Measurements from ENCODE around the gene KXD1. TPM values are rescaled to one million over a fixed set of nuclear protein-coding genes. Genes with fewer than 3 reads are reported as not detected.

KXD1 gene
- polyA plus RNA-seq, 1 donor = 71.3 TPM

DNA sequence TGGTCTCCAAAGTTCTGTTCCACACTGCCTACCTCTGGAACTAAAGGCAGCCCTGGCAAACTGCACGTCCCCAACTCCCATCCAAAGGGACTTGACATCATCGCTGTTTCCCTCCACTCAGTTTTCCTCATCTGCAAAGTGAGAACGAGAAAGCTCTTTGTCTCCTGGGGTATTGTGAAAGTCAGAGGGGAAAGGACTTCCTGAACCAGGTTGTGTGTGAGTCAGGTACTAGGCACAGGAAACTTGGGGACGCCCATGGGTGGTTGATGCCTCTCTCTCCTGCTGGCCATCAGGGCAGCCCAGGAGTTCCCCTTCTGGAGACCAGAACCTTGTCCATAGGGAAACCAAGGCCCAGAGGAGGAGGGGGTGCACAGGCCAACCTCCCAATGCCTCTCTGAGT is 44.2 kb downstream of the KXD1 start:
- no peak for DNase-seq (ENCODE audit: low read depth)

DNA sequence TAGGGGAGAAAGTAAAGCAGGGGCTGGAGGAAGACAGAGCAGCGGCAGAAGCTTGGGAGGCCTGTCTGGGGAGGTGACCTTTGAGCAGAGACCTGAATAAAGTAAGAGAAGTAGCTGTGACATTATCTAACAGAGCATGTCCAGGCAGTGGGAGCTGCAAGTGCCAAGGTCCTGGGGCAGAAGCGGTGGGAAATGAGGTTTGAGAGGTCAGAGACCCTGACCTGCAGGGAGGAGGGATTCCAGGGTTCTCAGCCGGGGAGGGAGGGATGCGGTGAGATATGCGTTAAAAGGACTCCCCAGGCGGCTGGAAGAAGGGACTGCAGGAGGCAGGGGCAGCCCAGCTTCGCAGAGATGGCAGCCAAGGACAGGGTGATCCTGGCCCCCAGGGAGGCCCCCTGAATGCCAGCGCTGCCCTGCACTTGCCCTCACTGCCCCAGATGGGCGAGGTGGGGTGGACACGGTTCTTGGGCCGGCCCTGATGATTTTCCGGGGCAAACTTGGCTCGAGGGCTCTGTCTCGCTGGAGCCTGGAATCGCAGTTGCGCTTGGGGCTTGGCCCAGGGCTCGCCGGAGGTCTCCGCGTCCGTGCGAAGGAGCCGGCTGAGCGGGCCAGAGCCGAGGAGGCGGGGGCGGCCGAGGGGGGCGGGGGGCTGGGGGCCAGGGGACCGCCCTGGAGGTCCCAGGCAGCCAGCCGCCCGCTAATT is 45.7 kb downstream of the KXD1 start:
- no peak for DNase-seq (ENCODE audit: low read depth)

DNA sequence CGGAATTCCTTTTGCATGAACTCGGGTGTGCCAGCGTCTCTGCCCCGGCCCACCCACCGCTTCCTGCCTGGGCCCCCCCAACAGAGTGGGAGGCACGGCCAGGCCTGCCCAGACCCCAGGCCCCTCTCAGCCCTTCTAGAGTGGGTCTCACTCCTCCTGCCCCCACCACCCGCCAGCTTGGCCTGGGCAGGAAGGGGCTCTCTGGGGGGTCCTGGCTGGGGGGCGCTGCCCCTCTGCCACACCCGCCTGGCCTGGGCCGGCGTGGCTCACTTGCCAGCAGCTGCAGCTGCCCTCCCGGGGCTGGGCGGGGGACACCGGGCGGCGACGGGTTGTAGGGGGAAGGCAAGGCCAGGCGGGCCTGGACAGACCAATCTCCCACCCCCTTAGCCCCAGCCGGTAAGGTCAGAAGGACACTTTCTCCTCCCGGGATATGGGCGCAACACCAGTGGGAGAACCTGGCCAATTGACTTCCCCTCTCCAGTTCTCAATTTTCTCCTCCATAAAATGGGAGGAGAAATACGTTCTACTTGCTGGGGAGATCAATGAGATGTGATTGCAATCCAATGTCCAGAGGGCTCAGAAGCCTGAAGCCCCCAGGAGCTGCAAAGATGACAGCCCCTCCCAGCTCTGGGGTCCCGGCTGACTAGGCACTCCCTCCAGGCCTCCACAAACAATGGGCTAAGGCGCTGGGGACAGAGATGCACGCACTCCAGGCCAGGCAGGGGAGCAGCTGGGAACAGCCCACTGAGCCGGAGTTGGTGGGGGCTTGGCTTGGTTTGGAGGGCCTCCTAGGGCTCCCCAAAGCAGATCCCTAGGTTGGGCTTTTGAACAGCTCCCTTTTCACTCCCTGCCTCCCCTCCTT is 46.5 kb downstream of the KXD1 start:
- DNase-seq (ENCODE audit: low read depth) = no peak

DNA sequence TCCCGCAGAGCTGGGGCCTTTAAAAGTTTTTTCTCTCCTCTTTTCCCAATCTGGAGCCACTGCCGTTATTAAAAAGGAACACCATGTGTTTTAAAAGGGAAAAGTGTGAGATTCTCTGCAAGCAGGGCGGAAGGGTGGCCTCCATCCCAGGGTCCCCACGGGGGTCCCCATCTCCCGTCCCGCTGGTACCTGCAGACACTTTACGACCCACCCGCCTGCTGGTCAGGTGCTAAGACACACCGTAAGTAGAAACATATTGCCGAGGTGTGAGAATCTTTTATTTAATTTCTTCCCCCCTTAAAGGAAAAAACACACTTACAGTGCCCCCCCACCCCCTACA is 47.1 kb downstream of the KXD1 start:
- no peak for DNase-seq (ENCODE audit: low read depth)

DNA sequence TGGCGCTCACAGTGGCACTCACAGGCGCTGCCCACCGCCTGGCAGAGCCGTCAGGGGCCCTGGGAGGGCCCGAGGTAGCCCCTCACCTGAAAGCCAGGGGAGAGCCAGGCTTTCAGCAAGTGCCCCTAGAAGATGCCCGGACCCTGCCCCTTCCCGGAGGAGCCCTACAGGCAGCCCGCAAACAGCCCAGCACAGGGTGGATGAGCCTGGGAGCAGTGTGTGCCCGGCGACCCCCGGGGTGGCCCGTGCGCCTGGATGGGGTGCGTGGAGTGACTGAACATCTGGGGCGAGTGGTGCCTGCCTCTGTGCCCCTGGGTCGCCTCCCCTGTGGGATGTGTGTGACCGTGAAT is 47.5 kb downstream of the KXD1 start:
- DNase-seq (ENCODE audit: low read depth) = no peak

DNA sequence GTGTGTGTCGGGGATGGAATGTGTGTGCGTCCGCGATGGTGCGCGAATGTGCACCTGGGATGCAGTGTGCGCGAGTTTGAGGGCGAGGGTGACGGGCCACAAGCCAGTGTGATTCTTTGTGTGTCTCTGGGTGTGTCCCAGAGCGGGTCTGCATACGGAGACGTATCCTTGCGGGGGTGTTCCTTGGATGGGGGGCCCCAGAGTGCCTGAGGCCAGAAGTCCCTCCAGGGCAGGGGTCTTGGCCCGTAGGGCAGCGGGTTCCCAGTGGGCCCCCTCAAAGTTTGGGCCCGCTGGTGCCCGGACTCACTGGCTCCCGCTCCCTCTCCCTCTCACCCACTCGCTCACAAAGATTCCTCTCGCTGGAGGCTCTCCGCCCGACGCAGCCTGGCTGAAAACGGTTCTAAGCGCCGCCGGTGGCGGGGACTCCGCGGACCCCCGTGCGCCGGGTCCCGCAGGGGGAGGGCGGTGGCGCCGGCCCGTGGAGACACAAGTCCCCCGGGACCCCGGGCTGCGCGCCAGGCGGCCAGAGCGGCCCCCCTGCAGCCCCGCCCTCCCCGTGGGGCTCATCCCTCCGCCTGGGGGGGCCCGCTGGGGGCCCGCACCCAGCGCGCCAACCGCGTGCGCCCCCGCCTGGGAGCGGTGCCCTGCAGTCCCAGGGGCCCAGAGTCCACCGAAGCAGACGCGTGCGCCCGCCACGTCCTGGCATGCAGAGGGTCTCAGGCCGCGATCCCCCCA is 48.0 kb downstream of the KXD1 start:
- no peak for DNase-seq (ENCODE audit: low read depth)

DNA sequence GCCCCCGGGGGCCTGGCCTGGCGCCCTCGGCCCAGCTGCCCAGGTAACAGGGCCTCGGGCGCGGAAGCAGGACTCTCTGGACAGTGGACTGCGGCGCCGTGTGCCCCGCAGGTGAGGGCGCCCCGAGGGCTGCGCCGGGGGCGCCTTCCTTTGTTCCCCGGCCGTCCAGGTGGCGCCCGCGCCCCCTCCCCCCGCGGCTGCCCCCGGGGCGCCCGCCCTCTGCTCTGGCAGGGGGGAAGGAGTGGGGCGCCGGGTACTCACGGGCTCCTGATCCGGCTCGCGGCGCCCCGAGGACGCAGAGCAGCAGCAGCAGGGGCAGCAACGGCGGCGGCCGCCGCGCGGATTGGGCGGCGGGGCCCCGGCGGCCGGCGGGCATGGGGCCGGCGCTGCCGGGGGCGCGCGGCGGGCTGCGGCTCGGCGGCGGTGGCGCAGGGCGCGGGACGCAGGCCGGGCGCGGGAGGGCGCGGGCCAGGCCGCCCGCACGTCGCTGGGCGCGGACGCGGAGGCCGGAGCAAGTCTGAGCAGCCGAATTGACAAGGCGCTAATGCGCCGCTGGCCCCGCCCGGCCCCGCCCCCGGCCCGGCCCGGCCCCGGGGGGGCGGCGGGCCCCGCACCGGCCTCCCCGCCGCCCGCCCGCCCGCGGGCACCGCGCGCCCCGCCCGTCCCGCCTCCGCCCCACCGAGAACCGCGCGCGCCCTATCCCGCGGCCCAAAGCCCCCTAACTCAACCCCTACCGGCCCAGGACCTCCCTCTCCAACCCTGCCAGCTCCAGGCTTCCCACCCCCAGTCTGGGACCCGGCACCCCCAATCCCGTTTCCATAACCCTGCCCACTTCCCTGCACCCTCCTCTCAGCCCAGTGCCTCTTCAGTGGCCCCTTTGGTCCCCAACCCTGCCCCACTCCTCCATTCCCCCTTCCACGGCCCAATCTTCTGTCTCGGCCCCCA is 48.9 kb downstream of the KXD1 start, which contains the start of gene CRLF1:
Gene CRLF1, minus strand, starts transcription at position 519 of the 945 bp plus-strand sequence. Its CDS starts 143 bp downstream, at position 376.
- DNase-seq (ENCODE audit: low read depth) = no peak

DNA sequence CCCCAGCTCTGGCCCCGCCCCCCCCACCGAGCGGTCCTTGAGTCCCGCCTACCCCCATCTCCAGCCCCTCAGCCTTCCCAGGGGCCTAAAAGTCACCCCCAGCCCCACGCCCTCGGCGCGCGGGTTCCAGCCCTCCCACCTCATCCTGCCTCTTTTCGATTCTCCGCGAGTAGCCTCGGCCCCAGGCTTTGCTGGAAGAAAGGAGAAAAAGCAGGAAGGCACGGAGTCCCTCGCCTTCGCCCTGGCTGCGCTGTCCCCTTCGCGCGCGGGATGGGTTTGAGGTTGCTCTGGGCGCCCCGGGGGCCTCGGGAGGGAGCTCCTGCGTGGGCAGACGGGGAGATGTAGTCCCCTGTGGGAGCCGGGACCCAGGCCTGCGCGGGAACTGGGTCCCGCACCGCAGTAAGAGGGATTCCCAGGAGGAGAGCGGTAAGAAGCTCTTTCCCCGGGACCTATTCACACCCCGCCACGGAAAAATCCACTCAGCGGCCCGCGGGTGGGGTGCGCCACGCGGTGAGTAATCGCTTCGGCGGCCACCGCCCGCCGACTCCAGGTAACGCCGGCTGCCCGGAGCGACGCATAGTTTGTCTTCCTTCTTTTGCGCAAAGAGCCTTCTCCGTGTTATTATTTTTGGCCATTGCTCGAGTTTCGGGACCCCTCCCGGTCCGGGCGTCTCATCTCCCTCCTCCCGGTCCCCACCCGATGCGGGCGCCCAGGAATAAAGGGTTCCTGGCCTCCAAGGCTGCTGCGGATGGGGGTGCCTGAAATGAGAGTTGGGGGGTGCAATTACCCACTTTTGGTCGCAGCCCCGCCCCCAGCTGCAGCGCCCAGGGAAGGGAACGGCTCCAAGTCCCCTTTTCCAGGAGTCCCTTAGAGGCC is 49.8 kb downstream of the KXD1 start:
- no peak for DNase-seq (ENCODE audit: low read depth)

DNA sequence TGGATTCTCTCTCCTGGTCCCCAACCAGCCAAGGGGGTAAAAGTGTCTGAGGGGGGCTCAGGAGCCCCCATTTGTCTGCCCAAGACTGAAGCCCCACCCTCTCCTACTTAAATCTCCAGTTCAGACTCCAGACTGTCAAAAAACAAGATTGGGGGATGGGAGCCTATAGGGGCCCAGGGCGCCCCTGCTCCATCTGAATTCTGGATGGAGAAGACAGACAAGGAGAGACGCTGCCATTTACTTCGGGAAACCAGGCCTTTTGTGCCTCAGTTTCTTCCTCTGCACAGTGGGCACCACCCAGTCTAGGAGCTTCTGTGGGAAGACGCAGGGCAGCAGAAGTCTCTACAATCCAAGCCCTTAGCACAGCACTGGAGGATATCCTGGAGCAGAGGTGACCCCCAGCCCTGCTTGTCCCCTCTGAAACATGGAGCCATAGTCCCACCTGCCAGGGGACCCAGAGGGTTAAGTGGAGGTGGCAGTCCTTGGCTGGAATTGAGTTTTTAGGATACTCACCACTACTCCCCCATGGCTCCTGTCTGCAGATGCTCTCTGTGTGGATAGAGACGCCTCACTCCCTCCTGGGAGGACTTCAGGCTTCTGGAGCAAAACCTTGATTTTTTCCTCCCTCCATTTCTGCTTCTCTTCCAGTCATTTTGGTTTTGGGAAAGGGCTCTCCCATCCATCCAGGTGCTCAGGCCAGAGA is 50.6 kb downstream of the KXD1 start:
- DNase-seq (ENCODE audit: low read depth) = no peak

DNA sequence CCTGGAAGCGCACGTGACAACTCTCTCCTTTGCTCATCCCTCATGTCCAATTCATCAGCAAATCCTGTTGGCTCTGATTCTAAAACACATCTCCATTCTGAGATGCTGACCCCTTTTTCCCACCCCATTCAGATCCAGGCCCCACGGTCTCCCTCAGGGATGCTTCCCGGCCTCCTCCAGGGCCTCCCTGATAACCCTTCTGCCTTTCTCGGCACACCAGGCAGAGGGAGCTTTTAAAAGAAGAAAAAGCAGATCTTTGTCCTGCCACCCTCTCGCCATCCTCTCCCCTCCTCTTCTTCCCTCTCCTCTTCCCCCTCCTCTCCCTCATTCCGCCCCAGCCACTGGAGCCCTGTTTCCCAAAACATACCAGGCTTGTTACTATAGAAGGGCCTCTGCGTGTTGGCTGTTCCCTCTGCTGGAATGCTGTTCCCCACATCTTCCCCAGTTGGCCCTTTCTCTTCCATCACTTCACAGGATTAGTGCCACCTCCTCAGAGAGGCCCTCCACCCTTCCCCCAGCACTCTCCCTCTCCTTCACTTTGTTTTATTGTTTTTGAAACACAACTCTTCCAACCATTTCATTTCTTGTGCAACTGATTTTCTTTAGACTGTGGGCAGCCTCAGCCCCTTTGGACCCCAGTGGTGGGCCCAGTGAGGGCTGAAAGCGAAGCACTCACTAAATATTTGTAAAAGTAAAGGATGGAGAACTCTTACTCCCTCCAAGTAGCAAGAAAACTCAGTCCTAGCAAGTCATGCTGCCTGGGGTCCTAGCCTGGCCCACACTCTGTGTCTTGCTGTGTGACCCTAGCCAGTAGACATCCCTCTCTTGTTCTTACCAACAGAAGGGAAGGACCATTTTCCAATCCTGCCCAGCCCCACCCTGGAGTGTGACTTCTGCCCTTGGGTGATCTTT is 51.4 kb downstream of the KXD1 start:
- no peak for DNase-seq (ENCODE audit: low read depth)

DNA sequence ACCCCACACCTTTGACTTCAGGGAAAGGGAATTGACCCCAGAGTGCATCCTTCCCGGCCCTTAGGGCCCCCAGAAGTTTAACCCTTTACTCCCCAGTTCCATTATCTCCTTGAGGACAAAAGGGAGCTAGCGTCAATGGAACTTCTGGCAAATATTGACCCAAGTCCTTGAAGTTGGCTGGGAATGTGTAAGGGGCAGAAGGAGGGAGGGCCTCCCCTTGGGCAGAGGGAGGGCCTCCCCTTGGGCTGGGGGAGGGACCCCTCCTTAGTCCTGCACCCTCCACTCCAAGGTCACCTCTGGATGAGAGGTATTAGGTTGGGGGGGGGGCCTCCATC is 52.0 kb downstream of the KXD1 start:
- no peak for DNase-seq (ENCODE audit: low read depth)

DNA sequence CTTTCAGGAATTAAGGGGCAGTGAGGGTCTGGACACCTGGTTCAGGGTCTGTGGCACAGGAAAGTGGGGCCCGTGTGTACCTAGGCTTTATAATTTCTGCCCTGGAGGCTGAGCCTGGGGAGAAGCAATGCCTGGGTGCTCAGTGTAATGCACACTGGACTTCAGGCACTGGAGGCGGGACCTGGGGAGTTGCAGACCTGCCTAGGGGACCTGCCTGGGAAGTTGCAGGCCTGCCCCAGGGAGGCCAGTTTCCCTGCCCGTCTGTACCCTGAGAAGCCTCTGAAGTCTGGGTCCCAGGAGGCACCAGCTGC is 52.5 kb downstream of the KXD1 start:
- no peak for DNase-seq (ENCODE audit: low read depth)

DNA sequence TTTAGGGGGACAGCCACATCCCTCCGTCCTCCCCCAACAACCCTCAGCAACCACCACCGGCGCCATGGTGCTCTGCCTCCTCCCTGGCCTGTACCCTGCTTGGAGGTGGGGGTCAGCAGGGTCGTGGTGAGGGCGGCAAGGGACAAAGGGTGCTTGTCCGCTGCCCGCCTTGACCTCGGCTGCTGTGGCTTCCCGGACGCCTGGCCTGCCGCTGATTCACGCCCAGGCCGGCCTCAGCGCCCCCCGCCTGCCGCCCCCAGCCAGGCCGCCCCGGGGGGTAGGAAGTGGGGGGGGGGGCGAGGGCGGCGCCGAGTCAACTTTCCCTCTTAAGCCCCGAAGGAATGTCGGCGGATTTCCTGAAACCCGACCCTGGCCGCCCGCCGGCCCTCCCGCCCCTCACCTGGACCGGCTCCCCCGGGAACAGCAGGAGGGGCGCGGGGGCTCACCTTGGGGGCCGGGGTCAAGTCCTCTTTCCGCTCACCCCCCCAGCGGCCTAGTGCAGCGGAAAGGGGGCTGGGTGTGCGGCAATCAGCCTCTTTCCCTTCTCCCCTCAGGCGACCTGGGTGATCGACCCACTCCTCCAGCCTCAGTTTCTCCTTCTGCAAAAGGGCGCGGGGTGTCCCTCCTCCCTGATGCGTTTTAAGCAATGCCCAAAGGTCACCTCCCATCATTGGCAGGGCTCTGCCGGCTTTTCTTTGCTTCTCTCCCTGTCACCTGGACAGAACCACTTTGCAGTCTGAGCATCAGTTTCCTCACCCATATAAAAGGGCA is 53.1 kb downstream of the KXD1 start:
- DNase-seq (ENCODE audit: low read depth) = no peak

DNA sequence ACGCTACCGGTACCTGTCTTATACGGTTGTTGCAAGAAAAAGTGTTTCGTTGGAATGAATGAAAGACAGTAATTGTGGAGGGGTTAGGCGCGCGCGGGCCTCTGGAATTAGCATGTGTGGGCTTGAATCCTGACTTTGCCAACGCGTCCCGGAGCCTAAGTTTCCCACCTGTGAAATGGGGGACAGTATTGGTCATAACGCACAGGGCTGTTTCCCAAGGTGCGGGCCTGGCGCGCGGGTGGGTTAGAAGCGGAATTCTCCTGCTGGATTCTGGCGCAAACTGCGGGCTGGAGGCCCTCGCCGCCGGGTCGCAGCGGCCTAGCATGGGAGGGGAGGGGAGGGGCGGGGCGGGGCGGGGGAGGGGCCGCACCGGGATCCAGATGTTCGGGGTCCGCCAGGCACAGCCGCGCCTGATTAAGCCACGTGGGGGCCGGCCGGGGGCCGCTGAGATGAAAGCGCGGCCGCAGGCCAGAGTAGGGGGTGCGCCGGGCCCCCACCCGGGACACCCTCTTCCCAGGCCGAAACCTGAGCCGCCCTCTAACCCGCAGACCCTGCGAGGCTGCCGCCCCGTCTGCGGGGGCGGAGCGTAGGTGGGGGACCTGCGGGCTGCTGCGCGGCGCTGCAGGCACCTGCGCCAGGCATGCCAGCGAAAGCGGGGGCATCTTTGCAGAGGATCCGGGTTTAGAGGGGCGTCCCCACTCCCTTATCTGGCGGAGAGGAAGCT is 53.8 kb downstream of the KXD1 start:
- DNase-seq (ENCODE audit: low read depth) = no peak

DNA sequence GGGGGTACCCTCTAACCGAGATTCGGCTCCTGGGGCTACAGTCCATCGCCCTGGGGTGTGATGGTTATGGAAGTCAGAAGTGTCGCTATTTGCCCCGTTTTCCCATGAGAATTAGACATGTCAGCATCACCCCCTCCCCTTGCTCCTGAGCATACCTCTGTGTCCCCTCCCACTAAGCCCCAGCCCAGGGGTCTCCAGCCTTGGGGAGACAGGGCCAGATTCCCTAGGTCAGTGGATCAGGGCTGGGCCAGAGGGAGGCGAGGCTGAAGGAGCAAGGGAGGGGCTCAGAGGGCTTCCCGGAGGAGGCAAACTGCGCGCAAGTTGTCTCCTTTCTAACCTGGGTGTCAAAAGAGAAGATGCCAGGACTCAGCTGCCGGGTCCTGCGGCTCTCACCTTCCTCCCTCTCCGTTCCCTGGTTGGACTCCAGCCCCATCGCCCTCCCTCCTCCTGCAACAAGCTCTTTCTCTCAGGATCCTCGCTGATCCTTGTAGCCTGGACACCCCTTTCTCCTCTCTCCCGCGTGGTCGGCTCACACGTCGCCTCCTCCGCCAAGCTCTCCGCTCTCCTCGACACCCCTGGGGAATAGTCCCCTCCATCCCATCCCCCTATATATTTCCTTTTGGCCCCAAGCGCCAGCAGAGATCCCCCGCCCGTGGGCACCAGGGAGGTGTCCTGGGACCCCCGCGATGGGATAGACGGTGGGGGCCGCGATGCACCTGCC is 54.5 kb downstream of the KXD1 start:
- DNase-seq (ENCODE audit: low read depth) = no peak

DNA sequence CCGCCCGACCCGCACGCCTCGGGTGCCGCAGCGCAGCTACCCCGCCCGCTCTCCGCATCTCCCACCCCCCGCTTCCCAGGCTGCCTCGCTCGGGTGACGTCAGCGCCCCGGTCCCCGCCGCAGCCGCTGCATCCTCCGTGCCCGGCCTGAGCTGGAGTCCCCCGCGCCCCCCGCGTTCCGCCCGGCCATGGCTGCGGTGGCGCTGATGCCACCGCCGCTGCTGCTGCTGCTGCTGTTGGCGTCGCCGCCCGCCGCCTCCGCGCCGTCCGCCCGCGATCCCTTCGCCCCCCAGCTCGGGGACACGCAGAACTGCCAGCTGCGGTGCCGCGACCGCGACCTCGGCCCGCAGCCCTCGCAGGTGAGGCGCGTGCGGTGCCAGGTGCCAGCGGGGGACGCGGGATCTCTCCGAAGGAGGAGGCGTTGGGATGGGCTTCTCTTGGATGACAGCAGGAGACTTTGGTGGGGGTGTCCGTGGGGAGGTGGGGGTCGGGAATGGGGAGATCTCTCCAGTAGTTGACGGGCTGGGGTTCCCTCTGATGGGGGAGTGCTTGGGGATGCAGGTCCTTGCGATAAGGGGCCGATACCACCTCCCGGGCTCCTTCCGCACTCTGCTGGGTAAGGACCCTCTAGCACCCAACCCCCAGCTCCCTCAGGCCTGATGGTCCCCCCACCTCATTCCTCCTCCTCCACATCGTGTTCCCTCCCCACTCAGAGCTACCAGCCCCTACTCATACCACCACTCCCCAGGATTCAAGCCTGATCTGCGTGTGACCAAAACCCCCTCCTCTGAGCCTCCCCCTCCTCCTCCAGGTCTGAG is 55.3 kb downstream of the KXD1 start, which contains the start of gene TMEM59L:
Gene TMEM59L, plus strand, starts transcription at position 99 of the 817 bp plus-strand sequence. Its CDS starts 89 bp downstream, at position 188.
- no peak for DNase-seq (ENCODE audit: low read depth)
